Psoas muscle (tissue), 8 donors: ENCODE measurements around the gene PPM1F. TPM values are rescaled to one million over a fixed set of nuclear protein-coding genes. Genes with fewer than 3 reads are reported as not detected.
"Not testable (repeated sequence)": the region's sequence is repeated elsewhere in the genome, so short reads cannot be mapped to it uniquely, and the experiment has no call there.

ENCODE experiments used
- ATAC-seq, 4 donors: fragments of 200-7000 bp; cut with Tn5 transposase; one replicate each; pipeline ENCODE4 v1.9.1; 2020; ENCODE audit warnings: moderate library complexity in 3 of 4, mild to moderate bottlenecking in 2 of 4
- DNase-seq, 2 donors: peaks; one replicate each; pipeline ENCODE4 v3.0.0-alpha.2; 2020
- H3K27ac ChIP-seq: fragments of 200-600 bp; one replicate; pipeline ENCODE4 v1.8.0; 2022
- H3K27me3 ChIP-seq, 3 donors: fragments of 200-600 bp in 1 of 3; one replicate each; pipeline versions ENCODE4 v1.6.1 to v1.8.0; 2013 to 2022; ENCODE audit warnings: low read length in 2 of 3, mild to moderate bottlenecking in 2 of 3, moderate library complexity in 1 of 3; ENCODE audit not compliant: insufficient read depth in 3 of 3
- H3K36me3 ChIP-seq, 2 donors: fragments of 200-600 bp in 1 of 2; one replicate each; pipeline versions ENCODE4 v1.6.1 to v1.8.0; 2013 to 2022; ENCODE audit warnings: low read depth in 1 of 2, mild to moderate bottlenecking in 1 of 2, moderate library complexity in 1 of 2; ENCODE audit not compliant: insufficient read depth in 1 of 2
- H3K4me1 ChIP-seq: fragments of 200-600 bp; one replicate; pipeline ENCODE4 v1.8.0; 2022
- H3K4me3 ChIP-seq: fragments of 200-600 bp; one replicate; pipeline ENCODE4 v1.8.0; 2022; ENCODE audit warnings: mild to moderate bottlenecking
- H3K9me3 ChIP-seq: fragments of 200-600 bp; one replicate; pipeline ENCODE4 v1.8.0; 2022
- CTCF ChIP-seq: fragments of 200-600 bp; IDR thresholded peaks from one replicate; pipeline ENCODE4 v1.8.0; 2022; ENCODE audit warnings: antibody characterized with exemption
- WGBS, 3 donors: extraction: QIAGEN DNeasy Blood & Tissue Kit; methylation state at CpG; one replicate each; pipeline versions ENCODE4 v1.1.6 to v1.1.7; 2013; 5-methylcytosine and 5-hydroxymethylcytosine counted together
- intact Hi-C, 2 donors: fragments of 100-400 bp; cut with DNase I; formaldehyde crosslinking; loops; one replicate each; pipeline versions ENCODE4 v1.11.0 to v1.14.2; 2022
- polyA plus RNA-seq, 3 donors: library from polyadenylated mRNA; stranded (reverse); fragments of 200-250 nt; gene quantifications; one replicate each; pipeline ENCODE4 v1.2.3, GENCODE V29; 2013
- total RNA-seq, 4 donors: library from RNA; stranded (reverse); fragmentation: NEBNext Ultra II Directional in 2 of 4; extraction: Animal tissue kit (Norgen Biotek cat#: 25700) in 2 of 4; gene quantifications; one replicate each; pipeline versions ENCODE4 v1.2.1 to v1.2.4, GENCODE V29; 2021 to 2023
- donor health status: healthy with polysubstance abuse.
- donor health status: DM: no; HTN: no; CAD: no; lungs with moderate emphysema.
- donor health status: Bipolar disorder and iron deficiency.
- donor health status: healthy.
- donor health status: DM: yes; HTN: yes; CAD: no.
- donor health status: DM: no; HTN: no; CAD: no.
- donor health status: DM: no; HTN: no; CAD: no.
- donor health status: DM: yes; HTN: yes; CAD: no.

The PPM1F gene
- total and polyA plus RNA-seq, 7 donors, result 8.1 to 29.5 (median 13.1) TPM

- DNase-seq (no peak), ATAC-seq (no peak)
- Histone ChIP-seq H3K36me3 (no peaks in the 10 kb centered on the region), H3K4me1 (no peaks in the 10 kb centered on the region), H3K27me3 (no peaks in the 10 kb centered on the region), H3K4me3 (no peak overlapping the region), H3K9me3 (no peaks in the 10 kb centered on the region), H3K27ac (no peak overlapping the region)
- no peak for TF ChIP-seq CTCF
- intact Hi-C loops, result no loop called here
Observed at GRCh38 chr22:21887841-21888240, 64.8 kb downstream of the PPM1F start.

- H3K27ac ChIP-seq, H3K4me1 ChIP-seq, DNase-seq, H3K4me3 ChIP-seq, ATAC-seq, H3K27me3 ChIP-seq, H3K36me3 ChIP-seq, intact Hi-C loops, H3K9me3 ChIP-seq: not testable (repeated sequence)
- WGBS, 3 donors, result 94 to 98% (median 97%) methylated on average over 11 to 18 of the region's 26 CpGs
Observed at GRCh38 chr22:21883930-21884329, 68.7 kb downstream of the PPM1F start.

GRCh38 chr22:21882754-21883333 is 69.8 kb downstream of the PPM1F start:
- H3K4me3 ChIP-seq, H3K36me3 ChIP-seq, H3K4me1 ChIP-seq, intact Hi-C loops, H3K27ac ChIP-seq, DNase-seq, H3K27me3 ChIP-seq, H3K9me3 ChIP-seq, ATAC-seq: not testable (repeated sequence)
- 40 to 80% (median 68%) methylated on average over 1 to 4 of the region's 7 CpGs for WGBS, 3 donors

- Histone ChIP-seq H3K27me3 (no peaks in the 10 kb centered on the region), H3K36me3 (no peaks in the 10 kb centered on the region), H3K9me3 (no peaks in the 10 kb centered on the region), H3K4me1 (no peaks in the 10 kb centered on the region), H3K27ac (no peak overlapping the region), H3K4me3 (no peak overlapping the region)
- ATAC-seq (no peak), DNase-seq (no peak)
- intact Hi-C loops, result no loop called here
- TF ChIP-seq CTCF, result no peak
- 85 to 88% (median 85%) methylated on average over 10 of the region's 10 CpGs for WGBS, 3 donors
Observed at GRCh38 chr22:21881841-21882753, 70.6 kb downstream of the PPM1F start.

- H3K27ac ChIP-seq, result no peak overlapping the region
- H3K27me3 ChIP-seq, result no peaks in the 10 kb centered on the region
- WGBS, 3 donors, result 54 to 63% (median 62%) methylated on average over 4 of the region's 4 CpGs
- ATAC-seq, result no peak
- no peak overlapping the region for H3K4me3 ChIP-seq
- no peak for TF ChIP-seq CTCF
- intact Hi-C loops, result no loop called here
- H3K9me3 ChIP-seq, result no peaks in the 10 kb centered on the region
- no peaks in the 10 kb centered on the region for H3K4me1 ChIP-seq
- no peak for DNase-seq
- no peaks in the 10 kb centered on the region for H3K36me3 ChIP-seq
Observed at GRCh38 chr22:21876486-21877176, 76.0 kb downstream of the PPM1F start.

- H3K4me3 ChIP-seq, ATAC-seq, intact Hi-C loops, H3K9me3 ChIP-seq, H3K4me1 ChIP-seq, H3K27me3 ChIP-seq, DNase-seq, H3K27ac ChIP-seq, H3K36me3 ChIP-seq: not testable (repeated sequence)
- WGBS, 3 donors, result 74 to 89% (median 76%) methylated on average over 4 of the region's 4 CpGs
Observed at GRCh38 chr22:21874953-21875352, 77.7 kb downstream of the PPM1F start.
